K562 (cell line): ENCODE results near the gene TFDP1. TPM values are rescaled to one million over a fixed set of nuclear protein-coding genes. Genes with fewer than 3 reads are reported as not detected.

Experiments
- ATAC-seq: fragments of 200-7000 bp; cut with Tn5 transposase; 3 replicates; pipeline ENCODE4 v1.9.1; 2020; ENCODE audit warnings: moderate library complexity
- BruUV-seq: library from RNA; stranded (reverse); fragments of 400-500 nt; replicated peaks from 2 replicates; lab custom pipeline; 2021; lab: Mats Ljungman, UMichigan
- CTCF ChIA-PET: fragments of 300-600 bp; formaldehyde crosslinking; extraction: SDS; loops from one replicate; lab custom pipeline; 2021; ENCODE audit warnings: low intra/inter-chr PET ratio; lab: Yijun Ruan, JAX
- POLR2A ChIA-PET: fragments of 300-600, 350-650 bp; sonication (Branson Sonifier 250); formaldehyde crosslinking; extraction: SDS; loops from one replicate; lab custom pipeline; 2021; ENCODE audit warnings: antibody characterized with exemption, inconsistent platforms; lab: Yijun Ruan, JAX
- DNase-seq, 4 experiments: peaks; one replicate each; pipeline versions ENCODE4 v3.0.0 to v3.0.0-alpha.2; 2011 to 2018; ENCODE audit warnings: low spot score in 3 of 4, mixed read lengths in 3 of 4; ENCODE audit errors: extremely low read depth in 1 of 4
- FAIRE-seq: peaks from 2 replicates; lab custom pipeline; 2011; peaks lifted over from hg19 to GRCh38; lab: Jason Lieb, UNC
- H2AFZ ChIP-seq: 2 replicates; pipeline ENCODE4 v1.6.0; 2011; ENCODE audit warnings: low read depth, low read length, control low read depth, inconsistent platforms
- H3K27ac ChIP-seq: fragments of 200-600 bp; 3 replicates; pipeline ENCODE4 v1.8.0; 2011; ENCODE audit warnings: low read depth, mild to moderate bottlenecking, control low read depth, inconsistent platforms, low read length, moderate library complexity, mixed read lengths; ENCODE audit errors: extremely low read depth
- H3K27me3 ChIP-seq, 2 experiments: fragments of 300-600 bp in 1 of 2; 2 replicates in 1 of 2; 3 replicates in 1 of 2; pipeline versions ENCODE4 v1.6.0 to v1.8.0; 2011; ENCODE audit warnings: inconsistent platforms in 2 of 2, low read length in 2 of 2, mild to moderate bottlenecking in 1 of 2, mixed read lengths in 1 of 2, moderate library complexity in 1 of 2; ENCODE audit not compliant: control insufficient read depth in 2 of 2, insufficient read depth in 2 of 2
- H3K36me3 ChIP-seq: fragments of 300-600 bp; 3 replicates; pipeline ENCODE4 v1.8.0; 2011; ENCODE audit warnings: mild to moderate bottlenecking, low read length, inconsistent platforms; ENCODE audit not compliant: control insufficient read depth, insufficient read depth
- H3K4me1 ChIP-seq, 2 experiments: fragments of 200-600 bp in 1 of 2; replicated peaks in 1 of 2; 2 replicates in 1 of 2; 3 replicates in 1 of 2; pipeline versions ENCODE4 v1.5.1 to v1.8.0; 2011; ENCODE audit warnings: inconsistent platforms in 2 of 2, low read length in 2 of 2, mild to moderate bottlenecking in 1 of 2, mixed read lengths in 1 of 2, moderate library complexity in 1 of 2; ENCODE audit not compliant: control insufficient read depth in 2 of 2, insufficient read depth in 2 of 2
- H3K4me2 ChIP-seq: 2 replicates; pipeline ENCODE4 v1.6.1; 2011; ENCODE audit warnings: low read length, control low read depth, inconsistent platforms, mixed read lengths; ENCODE audit not compliant: insufficient read depth
- H3K4me3 ChIP-seq: fragments of 200-600 bp; sonication (generic), shearing (Covaris generic); 2 replicates; pipeline ENCODE4 v1.5.1; 2016; ENCODE audit warnings: control low read depth, inconsistent platforms
- H3K79me2 ChIP-seq: fragments of 200-600 bp; 3 replicates; pipeline ENCODE4 v1.8.0; 2011; ENCODE audit warnings: low read length, inconsistent platforms; ENCODE audit not compliant: control insufficient read depth, insufficient read depth
- H3K9ac ChIP-seq, 2 experiments: 2 replicates each; pipeline versions ENCODE4 v1.6.0 to v1.6.1; 2011; ENCODE audit warnings: low read depth in 2 of 2, low read length in 2 of 2, control low read depth in 1 of 2, inconsistent platforms in 1 of 2, mild to moderate bottlenecking in 1 of 2, mixed read lengths in 1 of 2; ENCODE audit not compliant: insufficient read depth in 1 of 2
- H3K9me1 ChIP-seq: one replicate; pipeline ENCODE4 v1.6.0; 2011; ENCODE audit warnings: inconsistent platforms, mild to moderate bottlenecking, low read length, moderate library complexity; ENCODE audit not compliant: control insufficient read depth, insufficient read depth
- H3K9me3 ChIP-seq: replicated peaks from 2 replicates; pipeline ENCODE4 v1.5.1; 2011; ENCODE audit warnings: low read depth, low read length, inconsistent platforms; ENCODE audit not compliant: control insufficient read depth, insufficient read depth
- H4K20me1 ChIP-seq: replicated peaks from 2 replicates; pipeline ENCODE4 v1.6.1; 2011; ENCODE audit warnings: low read length, inconsistent platforms, mixed read lengths; ENCODE audit not compliant: control insufficient read depth, insufficient read depth
- ARHGAP35 ChIP-seq: fragments of 450-650 bp; IDR thresholded peaks from 2 replicates; pipeline ENCODE4 v1.6.1; 2018; ENCODE audit not compliant: partially characterized antibody
- NCOA6 ChIP-seq: fragments of 450-650 bp; IDR thresholded peaks from 2 replicates; pipeline ENCODE4 v1.6.1; 2017; ENCODE audit warnings: mild to moderate bottlenecking
- RBM17 ChIP-seq: fragments of 200-400 bp; formaldehyde crosslinking; IDR thresholded peaks from 2 replicates; pipeline ENCODE4 v1.6.1; 2017; ENCODE audit warnings: low read depth, mild to moderate bottlenecking, low read length, borderline replicate concordance
- TSC22D4 ChIP-seq: fragments of 450-650 bp; IDR thresholded peaks from 2 replicates; pipeline ENCODE4 v1.6.1; 2016; ENCODE audit warnings: missing genetic modification characterization, missing biosample characterization, control low read depth
- ZNF23 ChIP-seq: fragments of 250-450 bp; sonication (Bioruptor Pico); IDR thresholded peaks from 2 replicates; pipeline ENCODE4 v1.4.0; 2020; ENCODE audit warnings: mild to moderate bottlenecking
- WGBS: fragments of 100-300 bp; shearing (Covaris generic); methylation state at CpG from one replicate; pipeline ENCODE4 v1.1.6; 2016; ENCODE audit warnings: low coverage, mixed read lengths; ENCODE audit not compliant: insufficient coverage; ENCODE audit errors: missing lambda C conversion rate; 5-methylcytosine and 5-hydroxymethylcytosine counted together
- in situ Hi-C: fragments of 300-500 bp; cut with MboI; formaldehyde crosslinking; loops from 4 replicates; pipeline ENCODE4 v1.15.0; 2018; ENCODE audit warnings: inconsistent platforms, mixed read lengths
- intact Hi-C: fragments of 100-400 bp; cut with micrococcal nuclease; formaldehyde crosslinking; loops from 2 replicates; pipeline ENCODE4 v1.14.2; 2022
- polyA plus RNA-seq, 8 experiments: library from polyadenylated mRNA; depleted of rRNA in 4 of 8; stranded (reverse) in 5 of 8; unstranded in 3 of 8; fragments of >200 nt; fragmentation: Nextera tagmentation in 2 of 8; fragmentation: Illumina TruSeq in 1 of 8; extraction: Ambion mirVana in 2 of 8; extraction: Trizol in 1 of 8; gene quantifications; 2 replicates each; pipeline versions ENCODE4 v1.2.1 to v1.2.3, GENCODE V29; 2011 to 2014; ENCODE audit warnings: inconsistent platforms in 1 of 8, missing spikeins in 1 of 8
- total RNA-seq, 7 experiments: library from RNA; depleted of rRNA in 6 of 7; stranded (reverse); fragments of >200 nt in 6 of 7; fragmentation: Illumina TruSeq in 2 of 7; extraction: Trizol in 2 of 7; gene quantifications; 2 replicates each; pipeline versions ENCODE4 v1.2.1 to v1.2.3, GENCODE V29; 2011 to 2021; ENCODE audit warnings: low replicate concordance in 1 of 7
- TF ChIP-seq, protein P1 (sequence below): fragments of 200-800 bp; sonication (Bioruptor generic); IDR thresholded peaks from 2 replicates; pipeline ENCODE4 v1.6.1; 2017; ENCODE audit warnings: missing genetic modification characterization, missing compliant biosample characterization

The TFDP1 gene
- total and polyA plus RNA-seq, 9 of the 15 experiments (the other 6 are each of a cell fraction or from before 2014, with no cell fraction given), result 33.8 to 145 (median 69.1) TPM

DNA sequence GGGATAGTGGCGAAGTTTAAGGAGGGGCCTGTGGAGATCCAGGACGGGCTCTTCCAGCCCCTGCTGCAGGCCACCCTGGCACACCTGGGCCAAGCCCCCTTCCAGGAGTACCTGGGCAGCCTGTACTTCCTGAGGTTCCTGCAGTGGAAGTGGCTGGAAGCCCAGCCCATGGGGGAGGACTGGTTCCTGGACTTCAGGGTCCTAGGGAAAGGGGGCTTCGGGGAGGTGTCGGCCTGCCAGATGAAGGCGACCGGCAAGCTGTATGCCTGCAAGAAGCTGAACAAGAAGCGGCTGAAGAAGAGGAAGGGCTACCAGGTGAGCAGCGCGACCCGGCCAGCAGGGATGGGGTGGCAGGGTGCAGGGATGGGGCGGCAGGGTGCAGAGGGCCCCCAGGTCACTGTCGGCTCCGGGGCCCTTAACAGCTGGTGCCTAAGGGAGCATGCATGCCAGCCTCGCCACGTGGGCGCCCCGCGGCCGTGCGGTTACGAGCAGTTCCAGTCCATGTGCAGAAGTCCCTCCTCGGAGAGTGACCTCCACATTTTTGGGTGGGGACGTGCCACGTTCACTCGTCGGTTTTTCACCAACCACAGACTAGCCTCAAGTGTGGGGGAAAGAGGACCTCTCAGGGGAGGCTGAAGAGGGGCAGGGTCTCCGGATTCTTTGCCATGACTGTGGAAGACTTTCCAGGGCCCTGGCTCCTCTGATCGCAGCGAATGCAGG, 83.4 kb downstream of the TFDP1 start:
- intact Hi-C loops (no loop called here), in situ Hi-C loops (loop anchor here (10.0 kb wide), 1 partner anchor 57 kb away; no protein-coding TSS in a partner anchor)
- H3K9me3 ChIP-seq, result no peaks in the 10 kb centered on the region
- no peak for ATAC-seq
- H4K20me1 ChIP-seq, result no peaks in the 10 kb centered on the region
- H3K79me2 ChIP-seq, result no peaks in the 10 kb centered on the region
- FAIRE-seq, result no peak
- no peak overlapping the region for H3K4me2 ChIP-seq
- TF ChIP-seq ARHGAP35, result no peak
- no peak for TF ChIP-seq ZNF23 (CRISPR knock-in tag)
- no peak for TF ChIP-seq RBM17
- 21% methylated on average over 19 of the region's 29 CpGs for WGBS
- ChIA-PET CTCF (no interaction called here), POLR2A (interaction anchor here (0.9 kb wide), 1 partner anchor 55 kb away, joined by 3 read pairs; no protein-coding TSS in a partner anchor)
- no peak overlapping the region for H2AFZ ChIP-seq
- H3K9ac ChIP-seq, result no peak overlapping the region; a peak in 1 of 4 replicates
- no peaks in the 10 kb centered on the region for H3K9me1 ChIP-seq
- H3K27ac ChIP-seq, result no peak overlapping the region
- DNase-seq, result no peak
- H3K4me3 ChIP-seq, result no peak overlapping the region
- H3K36me3 ChIP-seq, result no peaks in the 10 kb centered on the region
- H3K27me3 ChIP-seq, result peaks cover 24 to 59% of the 10 kb centered on the region in 2 experiments; a peak in 3 of 5 replicates
- no TSS peak for BruUV-seq
- H3K4me1 ChIP-seq, result peaks cover 0 to 18% of the 10 kb centered on the region in 2 experiments; a peak in 2 of 5 replicates

DNA sequence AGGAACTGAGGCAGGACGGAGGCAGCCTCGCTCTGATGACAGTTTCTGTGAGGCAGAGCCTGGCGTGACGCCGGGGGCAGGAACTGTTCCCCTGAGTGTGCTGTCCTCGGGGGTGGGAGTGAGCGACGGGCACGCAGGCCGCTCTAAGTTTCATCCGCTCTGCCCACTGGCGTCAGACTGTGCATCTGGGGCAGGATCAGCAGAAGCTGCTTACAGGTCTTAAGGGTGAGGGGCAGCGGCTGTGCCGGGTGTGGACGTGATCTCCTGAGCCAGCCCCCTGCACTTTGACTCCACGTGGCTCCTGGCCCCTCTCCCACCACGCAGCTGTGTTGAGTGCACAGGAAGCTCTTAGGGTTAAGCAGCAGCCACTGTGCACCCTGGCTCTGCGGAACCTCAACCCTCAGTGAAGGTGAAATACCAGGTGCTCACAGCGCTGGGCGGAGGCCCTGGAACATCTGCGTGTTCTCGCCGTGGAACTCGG, 84.0 kb downstream of the TFDP1 start:
- H3K4me2 ChIP-seq, result no peak overlapping the region
- no peaks in the 10 kb centered on the region for H3K79me2 ChIP-seq
- no peaks in the 10 kb centered on the region for H3K36me3 ChIP-seq
- POLR2A ChIA-PET, result no interaction called here
- BruUV-seq, result no TSS peak
- H3K9me3 ChIP-seq, result no peaks in the 10 kb centered on the region
- H3K4me1 ChIP-seq, result peaks cover 0 to 18% of the 10 kb centered on the region in 2 experiments; a peak in 2 of 5 replicates
- no peaks in the 10 kb centered on the region for H3K9me1 ChIP-seq
- no peak for DNase-seq
- CTCF ChIA-PET, result no interaction called here
- H3K27ac ChIP-seq, result no peak overlapping the region
- in situ Hi-C loops (loop anchor here (10.0 kb wide), 1 partner anchor 56 kb away; no protein-coding TSS in a partner anchor), intact Hi-C loops (no loop called here)
- ATAC-seq, result no peak
- WGBS, result 5% methylated on average over 14 of the region's 24 CpGs
- H4K20me1 ChIP-seq, result no peaks in the 10 kb centered on the region
- H2AFZ ChIP-seq, result no peak overlapping the region
- no peak overlapping the region for H3K4me3 ChIP-seq
- FAIRE-seq, result no peak
- no peak overlapping the region; a peak in 1 of 4 replicates for H3K9ac ChIP-seq
- peaks cover 24 to 59% of the 10 kb centered on the region in 2 experiments; a peak in 3 of 5 replicates for H3K27me3 ChIP-seq
- TF ChIP-seq, protein P1, sequence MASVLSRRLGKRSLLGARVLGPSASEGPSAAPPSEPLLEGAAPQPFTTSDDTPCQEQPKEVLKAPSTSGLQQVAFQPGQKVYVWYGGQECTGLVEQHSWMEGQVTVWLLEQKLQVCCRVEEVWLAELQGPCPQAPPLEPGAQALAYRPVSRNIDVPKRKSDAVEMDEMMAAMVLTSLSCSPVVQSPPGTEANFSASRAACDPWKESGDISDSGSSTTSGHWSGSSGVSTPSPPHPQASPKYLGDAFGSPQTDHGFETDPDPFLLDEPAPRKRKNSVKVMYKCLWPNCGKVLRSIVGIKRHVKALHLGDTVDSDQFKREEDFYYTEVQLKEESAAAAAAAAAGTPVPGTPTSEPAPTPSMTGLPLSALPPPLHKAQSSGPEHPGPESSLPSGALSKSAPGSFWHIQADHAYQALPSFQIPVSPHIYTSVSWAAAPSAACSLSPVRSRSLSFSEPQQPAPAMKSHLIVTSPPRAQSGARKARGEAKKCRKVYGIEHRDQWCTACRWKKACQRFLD (CRISPR knock-in tag), result no peak
- TF ChIP-seq TSC22D4 (tag) (no peak), NCOA6 (no peak)
